ENCODE measurements around the gene SLC41A3.

The SLC41A3 gene

DNA sequence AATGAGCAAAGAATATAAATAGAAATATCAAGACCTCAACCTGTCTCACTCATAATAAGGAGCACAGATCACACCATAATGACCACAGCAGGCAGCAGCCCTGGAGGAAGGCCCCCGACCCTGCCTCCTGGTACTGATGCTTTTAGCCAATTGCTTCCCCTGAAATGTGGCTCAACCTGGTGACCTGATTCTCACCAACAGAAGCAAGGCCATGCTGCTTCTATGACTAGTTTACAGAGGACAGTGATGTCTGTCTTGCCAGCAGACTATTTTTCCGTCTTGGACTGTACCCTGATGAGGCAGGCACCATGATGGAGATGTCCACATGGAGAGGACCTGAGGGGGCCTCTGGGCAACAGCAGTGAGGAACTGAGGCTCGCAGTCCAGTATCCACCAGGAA, 18.0 kb downstream of the SLC41A3 start (continued):
- TF ChIP-seq HIC1 (tag by site-specific recombination; IDR thresholded peaks at IDR 0.05) (no peak), ZNF776 (tag by site-specific recombination; IDR thresholded peaks at IDR 0.05; ENCODE audit: borderline replicate concordance) (no peak), SALL2 (tag by site-specific recombination; IDR thresholded peaks at IDR 0.05; ENCODE audit: borderline replicate concordance) (no peak)

DNA sequence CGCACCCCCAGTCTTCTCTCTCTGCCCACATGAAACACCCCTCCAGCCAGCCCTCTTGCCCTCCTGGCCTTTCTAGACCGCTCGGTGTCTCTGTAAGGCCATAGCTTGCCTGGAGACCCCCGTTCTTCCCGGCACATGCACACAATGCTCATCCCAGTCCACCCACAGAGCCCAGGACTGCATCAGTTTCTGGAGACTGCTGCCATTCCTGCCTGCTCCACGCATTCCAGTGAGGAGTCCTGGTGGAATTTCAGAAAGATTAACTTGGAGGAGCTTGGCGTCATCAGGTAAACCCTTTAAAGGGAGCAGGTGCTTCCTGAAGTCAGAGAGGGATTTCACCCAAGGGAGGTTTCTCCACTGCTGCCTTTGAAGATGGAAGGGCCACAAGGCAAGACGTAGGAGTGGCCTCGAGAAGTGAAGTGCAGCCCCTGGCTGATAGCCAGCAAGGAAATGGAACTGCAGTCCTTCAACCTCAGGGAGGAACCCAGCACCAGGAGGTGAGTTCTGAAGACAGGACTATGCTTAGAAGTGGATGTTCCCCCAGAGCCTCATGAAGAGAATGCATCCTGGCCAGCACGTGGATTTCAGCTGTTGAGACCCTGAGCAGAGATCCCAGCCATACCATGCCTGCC, 19.2 kb downstream of the SLC41A3 start:
- H3K9me3 ChIP-seq (ENCODE audit: control insufficient read depth, insufficient read depth, low read depth, low read length), result no peaks in the 10 kb centered on the region
- no peak overlapping the region for H3K27ac ChIP-seq (ENCODE audit: extremely low read depth, low read depth, low read length)
- POLR2A ChIA-PET, result no interaction called here
- CTCF ChIA-PET, result interaction anchor here (0.6 kb wide), 1 partner anchor 216 kb away, joined by 3 read pairs; no protein-coding TSS in a partner anchor
- TF ChIP-seq ZNF10 (tag by site-specific recombination; IDR thresholded peaks at IDR 0.05), result no peak
- no peak for TF ChIP-seq OSR2 (tag by site-specific recombination; IDR thresholded peaks at IDR 0.05)
- no peak for TF ChIP-seq ZNF23 (tag by site-specific recombination; IDR thresholded peaks at IDR 0.05; ENCODE audit: borderline replicate concordance)
- TF ChIP-seq, protein P1, sequence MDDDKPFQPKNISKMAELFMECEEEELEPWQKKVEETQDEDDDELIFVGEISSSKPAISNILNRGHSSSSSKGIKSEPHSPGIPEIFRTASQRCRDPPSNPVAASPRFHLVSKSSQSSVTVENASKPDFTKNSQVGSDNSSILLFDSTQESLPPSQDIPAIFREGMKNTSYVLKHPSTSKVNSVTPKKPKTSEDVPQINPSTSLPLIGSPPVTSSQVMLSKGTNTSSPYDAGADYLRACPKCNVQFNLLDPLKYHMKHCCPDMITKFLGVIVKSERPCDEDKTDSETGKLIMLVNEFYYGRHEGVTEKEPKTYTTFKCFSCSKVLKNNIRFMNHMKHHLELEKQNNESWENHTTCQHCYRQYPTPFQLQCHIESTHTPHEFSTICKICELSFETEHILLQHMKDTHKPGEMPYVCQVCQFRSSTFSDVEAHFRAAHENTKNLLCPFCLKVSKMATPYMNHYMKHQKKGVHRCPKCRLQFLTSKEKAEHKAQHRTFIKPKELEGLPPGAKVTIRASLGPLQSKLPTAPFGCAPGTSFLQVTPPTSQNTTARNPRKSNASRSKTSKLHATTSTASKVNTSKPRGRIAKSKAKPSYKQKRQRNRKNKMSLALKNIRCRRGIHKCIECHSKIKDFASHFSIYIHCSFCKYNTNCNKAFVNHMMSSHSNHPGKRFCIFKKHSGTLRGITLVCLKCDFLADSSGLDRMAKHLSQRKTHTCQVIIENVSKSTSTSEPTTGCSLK (tag by site-specific recombination; IDR thresholded peaks at IDR 0.05), result no peak
- no peak for TF ChIP-seq ZNF76 (tag by site-specific recombination; IDR thresholded peaks at IDR 0.05; ENCODE audit: borderline replicate concordance, low read depth)
- TF ChIP-seq ZNF645 (tag by site-specific recombination; IDR thresholded peaks at IDR 0.05), result no peak
- TF ChIP-seq KLF16 (tag by site-specific recombination; IDR thresholded peaks at IDR 0.05), result no peak
- TF ChIP-seq ZNF560 (tag by site-specific recombination; IDR thresholded peaks at IDR 0.05; ENCODE audit: borderline replicate concordance), result no peak
- TF ChIP-seq ZSCAN16 (tag by site-specific recombination; IDR thresholded peaks at IDR 0.05), result no peak
- no peak for TF ChIP-seq EGR2 (tag by site-specific recombination; IDR thresholded peaks at IDR 0.05; ENCODE audit: low read depth)
- TF ChIP-seq YY1 (tag by site-specific recombination; IDR thresholded peaks at IDR 0.05), result no peak
- TF ChIP-seq, protein P2, sequence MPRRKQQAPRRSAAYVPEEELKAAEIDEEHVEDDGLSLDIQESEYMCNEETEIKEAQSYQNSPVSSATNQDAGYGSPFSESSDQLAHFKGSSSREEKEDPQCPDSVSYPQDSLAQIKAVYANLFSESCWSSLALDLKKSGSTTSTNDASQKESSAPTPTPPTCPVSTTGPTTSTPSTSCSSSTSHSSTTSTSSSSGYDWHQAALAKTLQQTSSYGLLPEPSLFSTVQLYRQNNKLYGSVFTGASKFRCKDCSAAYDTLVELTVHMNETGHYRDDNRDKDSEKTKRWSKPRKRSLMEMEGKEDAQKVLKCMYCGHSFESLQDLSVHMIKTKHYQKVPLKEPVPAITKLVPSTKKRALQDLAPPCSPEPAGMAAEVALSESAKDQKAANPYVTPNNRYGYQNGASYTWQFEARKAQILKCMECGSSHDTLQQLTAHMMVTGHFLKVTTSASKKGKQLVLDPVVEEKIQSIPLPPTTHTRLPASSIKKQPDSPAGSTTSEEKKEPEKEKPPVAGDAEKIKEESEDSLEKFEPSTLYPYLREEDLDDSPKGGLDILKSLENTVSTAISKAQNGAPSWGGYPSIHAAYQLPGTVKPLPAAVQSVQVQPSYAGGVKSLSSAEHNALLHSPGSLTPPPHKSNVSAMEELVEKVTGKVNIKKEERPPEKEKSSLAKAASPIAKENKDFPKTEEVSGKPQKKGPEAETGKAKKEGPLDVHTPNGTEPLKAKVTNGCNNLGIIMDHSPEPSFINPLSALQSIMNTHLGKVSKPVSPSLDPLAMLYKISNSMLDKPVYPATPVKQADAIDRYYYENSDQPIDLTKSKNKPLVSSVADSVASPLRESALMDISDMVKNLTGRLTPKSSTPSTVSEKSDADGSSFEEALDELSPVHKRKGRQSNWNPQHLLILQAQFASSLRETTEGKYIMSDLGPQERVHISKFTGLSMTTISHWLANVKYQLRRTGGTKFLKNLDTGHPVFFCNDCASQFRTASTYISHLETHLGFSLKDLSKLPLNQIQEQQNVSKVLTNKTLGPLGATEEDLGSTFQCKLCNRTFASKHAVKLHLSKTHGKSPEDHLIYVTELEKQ (tag by site-specific recombination; IDR thresholded peaks at IDR 0.05; ENCODE audit: borderline replicate concordance), result no peak
- TF ChIP-seq KLF17 (tag by site-specific recombination; IDR thresholded peaks at IDR 0.05), result no peak
- no peak for TF ChIP-seq MZF1 (tag by site-specific recombination; IDR thresholded peaks at IDR 0.05; ENCODE audit: borderline replicate concordance)
- no peak for TF ChIP-seq ZNF221 (tag by site-specific recombination; IDR thresholded peaks at IDR 0.05; ENCODE audit: borderline replicate concordance)
- no peaks in the 10 kb centered on the region for H3K4me1 ChIP-seq (ENCODE audit: control insufficient read depth, insufficient read depth, low read length)
- peaks cover 0 to 15% of the 10 kb centered on the region in 2 experiments; a peak in 1 of 3 replicates for H3K36me3 ChIP-seq (ENCODE audit: control insufficient read depth in 2 of 2, insufficient read depth in 1 of 2, low read length in 2 of 2)
- no peak overlapping the region for H3K4me3 ChIP-seq (ENCODE audit: low read depth, low read length)

Data from HEK293 (cell line).